BE2C (cell line): Measurements from ENCODE around the gene ARHGEF6.
A peak's percentile ranks its signal among the peaks of the same experiment; 100 is the strongest.

Source experiments
- DNase-seq: peaks from one replicate; pipeline ENCODE4 v3.0.0-alpha.2; 2020
- H3K27me3 ChIP-seq: fragments of 250-450 bp; sonication (Bioruptor Pico); 2 replicates; pipeline ENCODE4 v1.5.1; 2020; ENCODE audit warnings: mild to moderate bottlenecking
- H3K36me3 ChIP-seq: fragments of 250-450 bp; sonication (Bioruptor Pico); 2 replicates; pipeline ENCODE4 v1.5.1; 2020; ENCODE audit warnings: mild to moderate bottlenecking
- H3K4me1 ChIP-seq: fragments of 250-450 bp; sonication (Bioruptor Pico); 2 replicates; pipeline ENCODE4 v1.5.1; 2020
- H3K4me3 ChIP-seq: 2 replicates; pipeline ENCODE4 v1.5.1; 2011; ENCODE audit warnings: low read depth, low read length
- H3K9me3 ChIP-seq: fragments of 250-450 bp; sonication (Bioruptor Pico); 2 replicates; pipeline ENCODE4 v1.5.1; 2020
- CTCF ChIP-seq: IDR thresholded peaks from 2 replicates; pipeline ENCODE4 v1.5.1; 2012; ENCODE audit warnings: mild to moderate bottlenecking, low read depth, low read length

The ARHGEF6 gene

GRCh38 chrX:136647677-136648360 lies 132.9 kb downstream of the ARHGEF6 start, which contains the start of gene CD40LG:
TSS of gene CD40LG (plus strand) at chrX:136648158. CDS start at chrX:136648249, 91 bp downstream.
- Histone ChIP-seq H3K4me3 (no peak within 1 kb of the TSS), H3K9me3 (no peaks in the 10 kb centered on the region), H3K4me1 (no peaks in the 10 kb centered on the region), H3K27me3 (no peaks in the 10 kb centered on the region), H3K36me3 (no peaks in the 10 kb centered on the region)
- DNase-seq, result no peak
- no peak for TF ChIP-seq CTCF

- Histone ChIP-seq H3K27me3 (no peaks in the 10 kb centered on the region), H3K4me1 (no peaks in the 10 kb centered on the region), H3K9me3 (no peaks in the 10 kb centered on the region), H3K4me3 (no peak overlapping the region), H3K36me3 (no peaks in the 10 kb centered on the region)
- no peak for DNase-seq
- no peak for TF ChIP-seq CTCF
Measured at GRCh38 chrX:136646602-136647239, 134.0 kb downstream of the ARHGEF6 start.

GRCh38 chrX:136643243-136643642 lies 137.5 kb downstream of the ARHGEF6 start:
- TF ChIP-seq CTCF, result no peak
- no peak overlapping the region for H3K4me3 ChIP-seq
- H3K4me1 ChIP-seq, result no peaks in the 10 kb centered on the region
- no peaks in the 10 kb centered on the region for H3K36me3 ChIP-seq
- no peaks in the 10 kb centered on the region for H3K27me3 ChIP-seq
- no peaks in the 10 kb centered on the region for H3K9me3 ChIP-seq
- no peak for DNase-seq

- no peaks in the 10 kb centered on the region for H3K36me3 ChIP-seq
- no peaks in the 10 kb centered on the region for H3K4me1 ChIP-seq
- DNase-seq, result peak; percentile 15
- TF ChIP-seq CTCF, result no peak
- H3K9me3 ChIP-seq, result no peaks in the 10 kb centered on the region
- no peak overlapping the region for H3K4me3 ChIP-seq
- no peaks in the 10 kb centered on the region for H3K27me3 ChIP-seq
Measured at GRCh38 chrX:136639506-136640176, 141.1 kb downstream of the ARHGEF6 start.

GRCh38 chrX:136636121-136636520 lies 144.6 kb downstream of the ARHGEF6 start:
- no peaks in the 10 kb centered on the region for H3K4me1 ChIP-seq
- H3K36me3 ChIP-seq, result no peaks in the 10 kb centered on the region
- no peaks in the 10 kb centered on the region for H3K27me3 ChIP-seq
- H3K9me3 ChIP-seq, result no peaks in the 10 kb centered on the region
- TF ChIP-seq CTCF, result no peak
- no peak overlapping the region for H3K4me3 ChIP-seq
- DNase-seq, result no peak

- Histone ChIP-seq H3K4me1 (no peaks in the 10 kb centered on the region), H3K36me3 (no peaks in the 10 kb centered on the region), H3K27me3 (no peaks in the 10 kb centered on the region), H3K4me3 (no peak overlapping the region), H3K9me3 (no peaks in the 10 kb centered on the region)
- no peak for DNase-seq
- no peak for TF ChIP-seq CTCF
Measured at GRCh38 chrX:136635235-136635634, 145.5 kb downstream of the ARHGEF6 start.
